ENCODE results near the gene WDCP.

GRCh38 chr2:24046599-24046929 is 627 bp downstream of the WDCP start:
- no peak for TF ChIP-seq CTCF (IDR thresholded peaks at IDR 0.05; ENCODE audit: borderline replicate concordance, extremely low read depth, low read length, poor library complexity, severe bottlenecking)
- TF ChIP-seq EZH2 (IDR thresholded peaks at IDR 0.05; ENCODE audit: borderline replicate concordance, low read depth, low read length, severe bottlenecking), result no peak
